B cell (primary cell): ENCODE results near the gene WDR12. TPM values are rescaled to one million over a fixed set of nuclear protein-coding genes. Genes with fewer than 3 reads are reported as not detected.
A peak's percentile ranks its signal among the peaks of the same experiment; 100 is the strongest.
"Not testable (repeated sequence)": the region's sequence is repeated elsewhere in the genome, so short reads cannot be mapped to it uniquely, and the experiment has no call there.

Experiments used
- ATAC-seq: fragments of 200-7000 bp; cut with Tn5 transposase; one replicate; pipeline ENCODE4 v1.10.0; 2021; ENCODE audit warnings: low read depth, mild to moderate bottlenecking, moderate number of reproducible peaks, moderate library complexity
- CTCF ChIA-PET: fragments of 350-600 bp; sonication (Branson Sonifier 250); formaldehyde crosslinking; loops from one replicate; lab custom pipeline; 2021; ENCODE audit warnings: antibody characterized with exemption, inconsistent platforms; lab: Charles Lee
- POLR2A ChIA-PET: fragments of 350-600 bp; sonication (Branson Sonifier 250); formaldehyde crosslinking; loops from one replicate; lab custom pipeline; 2021; ENCODE audit warnings: antibody characterized with exemption; lab: Charles Lee
- DNase-seq: peaks from one replicate; pipeline ENCODE4 v3.0.0; 2013
- H2AFZ ChIP-seq: 2 replicates; pipeline ENCODE4 v1.6.1; 2012; ENCODE audit warnings: mild to moderate bottlenecking, low read depth, low read length; ENCODE audit not compliant: insufficient read depth, poor library complexity, severe bottlenecking
- H3K27ac ChIP-seq, 2 donors: 1 replicate in 1 of 2; 2 replicates in 1 of 2; pipeline ENCODE4 v1.5.1; 2012 to 2013; ENCODE audit warnings: low read length in 2 of 2, mild to moderate bottlenecking in 2 of 2, moderate library complexity in 1 of 2
- H3K27me3 ChIP-seq, 4 experiments: fragments of 200-600 bp in 1 of 4; sonication (generic) in 1 of 4; replicated peaks in 1 of 4; 1 replicate in 2 of 4; 2 replicates in 2 of 4; pipeline versions ENCODE4 v1.6.1 to v1.7.0; 2013 to 2016; ENCODE audit warnings: low read length in 3 of 4, mild to moderate bottlenecking in 2 of 4, mixed read lengths in 1 of 4, moderate library complexity in 1 of 4; ENCODE audit not compliant: insufficient read depth in 4 of 4, control insufficient read depth in 3 of 4; ENCODE audit errors: control extremely low read depth in 1 of 4
- H3K36me3 ChIP-seq, 2 experiments: replicated peaks in 1 of 2; 1 replicate in 1 of 2; 2 replicates in 1 of 2; pipeline versions ENCODE4 v1.6.1 to v1.7.1; 2013; ENCODE audit warnings: low read length in 1 of 2; ENCODE audit not compliant: insufficient read depth in 2 of 2, control insufficient read depth in 1 of 2; ENCODE audit errors: control extremely low read depth in 1 of 2, extremely low read depth in 1 of 2
- H3K4me1 ChIP-seq, 2 donors: fragments of 200-600 bp in 1 of 2; sonication (generic) in 1 of 2; 1 replicate in 1 of 2; 2 replicates in 1 of 2; pipeline versions ENCODE4 v1.5.1 to v1.6.1; 2013 to 2017; ENCODE audit warnings: low read length in 2 of 2; ENCODE audit not compliant: control insufficient read depth in 2 of 2, insufficient read depth in 2 of 2
- H3K4me2 ChIP-seq: replicated peaks from 2 replicates; pipeline ENCODE3; 2012; ENCODE audit warnings: mild to moderate bottlenecking, low read depth, low read length; ENCODE audit not compliant: poor library complexity, severe bottlenecking
- H3K4me3 ChIP-seq, 5 experiments: fragments of 200-600 bp in 1 of 5; sonication (generic) in 1 of 5; 1 replicate in 3 of 5; 2 replicates in 2 of 5; pipeline versions ENCODE4 v1.5.1 to v1.7.0; 2011 to 2016; ENCODE audit warnings: low read length in 4 of 5, mild to moderate bottlenecking in 4 of 5, low read depth in 2 of 5, control low read depth in 1 of 5, moderate library complexity in 1 of 5; ENCODE audit not compliant: insufficient read depth in 1 of 5; ENCODE audit errors: control extremely low read depth in 1 of 5, extremely low read depth in 1 of 5
- H3K79me2 ChIP-seq: fragments of 200-600 bp; sonication (generic); one replicate; pipeline ENCODE4 v1.6.0; 2016; ENCODE audit warnings: low read length; ENCODE audit not compliant: control insufficient read depth, insufficient read depth
- H3K9ac ChIP-seq: fragments of 200-600 bp; sonication (generic); 2 replicates; pipeline ENCODE4 v1.6.1; 2017; ENCODE audit warnings: mild to moderate bottlenecking, low read length, moderate library complexity
- H3K9me3 ChIP-seq, 3 donors: one replicate each; pipeline versions ENCODE4 v1.6.1 to v1.7.1; 2013; ENCODE audit warnings: low read length in 2 of 3; ENCODE audit not compliant: control insufficient read depth in 2 of 3, insufficient read depth in 1 of 3; ENCODE audit errors: control extremely low read depth in 1 of 3
- H4K20me1 ChIP-seq: 2 replicates; pipeline ENCODE4 v1.6.0; 2012; ENCODE audit warnings: mild to moderate bottlenecking, low read length; ENCODE audit not compliant: insufficient read depth, control insufficient read depth, poor library complexity, severe bottlenecking
- H3K27ac Mint-ChIP-seq: one replicate; pipeline ENCODE4 v1.8.0; 2021; ENCODE audit warnings: mixed read lengths
- H3K27me3 Mint-ChIP-seq: one replicate; pipeline ENCODE4 v1.8.0; 2021; ENCODE audit warnings: mixed read lengths
- H3K4me1 Mint-ChIP-seq: one replicate; pipeline ENCODE4 v1.8.0; 2021; ENCODE audit warnings: mixed read lengths
- H3K4me3 Mint-ChIP-seq: one replicate; pipeline ENCODE4 v1.8.0; 2021; ENCODE audit warnings: mixed read lengths
- H3K9me3 Mint-ChIP-seq: one replicate; pipeline ENCODE4 v1.8.0; 2022; ENCODE audit warnings: mixed read lengths; ENCODE audit not compliant: insufficient read depth
- CTCF ChIP-seq: fragments of 200-600 bp; IDR thresholded peaks from one replicate; pipeline ENCODE4 v1.8.0; 2022; ENCODE audit warnings: antibody characterized with exemption, mild to moderate bottlenecking
- EZH2 ChIP-seq: IDR thresholded peaks from 2 replicates; pipeline ENCODE4 v1.6.1; 2012; ENCODE audit warnings: borderline replicate concordance, low read depth, mild to moderate bottlenecking, moderate library complexity, low read length; ENCODE audit not compliant: insufficient read depth, poor library complexity, severe bottlenecking
- WGBS: methylation state at CpG from one replicate; pipeline ENCODE4 v1.1.5; 2013; ENCODE audit warnings: missing lambda C conversion rate; ENCODE audit not compliant: insufficient coverage; 5-methylcytosine and 5-hydroxymethylcytosine counted together
- intact Hi-C: fragments of 100-400 bp; cut with micrococcal nuclease; formaldehyde crosslinking; loops from one replicate; pipeline ENCODE4 v1.10.0; 2022
- polyA plus RNA-seq: library from polyadenylated mRNA; depleted of rRNA; stranded (reverse); fragments of >200 nt; gene quantifications from 2 replicates; pipeline ENCODE4 v1.2.3, GENCODE V29; 2012
- total RNA-seq, 2 donors: library from RNA; stranded (reverse); fragments of 120-200 nt in 1 of 2; gene quantifications; 1 replicate in 1 of 2; 2 replicates in 1 of 2; pipeline versions ENCODE4 v1.2.3 to v1.2.4, GENCODE V29; 2013 to 2022

The WDR12 gene
- total and polyA plus RNA-seq, 2 donors (not counting 1 experiment from before 2014, with no cell fraction given): 7.1 to 20.8 TPM

GRCh38 chr2:202910698-202911097, 775 bp downstream of the WDR12 start:
- no peak overlapping the region for H2AFZ ChIP-seq
- Mint-ChIP-seq H3K9me3 (no peaks in the 10 kb centered on the region), H3K4me3 (peak overlapping the region; percentile 99), H3K27me3 (no peaks in the 10 kb centered on the region), H3K27ac (no peak overlapping the region), H3K4me1 (peaks cover 24% of the 10 kb centered on the region)
- H3K79me2 ChIP-seq: peaks cover 33% of the 10 kb centered on the region
- no peak overlapping the region for H3K27ac ChIP-seq
- peak overlapping the region; percentile 83 for H3K4me2 ChIP-seq
- H3K4me1 ChIP-seq: peaks cover 5 to 11% of the 10 kb centered on the region in 2 donors
- no CpG with 5 or more reads among the region's 3 CpGs for WGBS
- POLR2A ChIA-PET: interaction anchor here (2.5 kb wide), 1 partner anchor 328 kb away, joined by 10 read pairs; the partner anchor contains the start of gene CYP20A1
- TF ChIP-seq CTCF: no peak
- no peak for TF ChIP-seq EZH2
- H3K9me3 ChIP-seq: no peaks in the 10 kb centered on the region
- ATAC-seq: no peak
- no peak for DNase-seq
- CTCF ChIA-PET: interaction anchor here (0.6 to 3.5 kb wide), 4 partner anchors 40 to 418 kb away, joined by 3 to 15 read pairs (median 8); partner anchors contain the start of genes ABI2, CYP20A1 and ICA1L
- no peak overlapping the region for H3K9ac ChIP-seq
- intact Hi-C loops: loop anchor here (1.0 to 10.0 kb wide), 7 partner anchors 39 to 876 kb away; partner anchors contain the start of genes CYP20A1, FAM117B, FZD7 and ICA1L
- H3K36me3 ChIP-seq: peaks cover 0 to 1% of the 10 kb centered on the region in 2 experiments
- peaks cover 14% of the 10 kb centered on the region for H4K20me1 ChIP-seq
- H3K4me3 ChIP-seq: peak overlapping the region; percentile 52 to 100 (median 97)
- no peaks in the 10 kb centered on the region for H3K27me3 ChIP-seq

GRCh38 chr2:202910250-202910649, 1.2 kb downstream of the WDR12 start:
- H3K4me3 ChIP-seq, H3K9me3 ChIP-seq, H3K27me3 Mint-ChIP-seq, H3K27me3 ChIP-seq, H3K9me3 Mint-ChIP-seq, DNase-seq, H3K27ac Mint-ChIP-seq, ATAC-seq, H3K36me3 ChIP-seq, H2AFZ ChIP-seq, H3K9ac ChIP-seq, H3K27ac ChIP-seq: not testable (repeated sequence)
- H3K4me3 Mint-ChIP-seq: peak overlapping the region; percentile 99
- Histone ChIP-seq H3K4me1 (peaks cover 5 to 11% of the 10 kb centered on the region in 2 donors), H3K4me2 (peak overlapping the region; percentile 83), H3K79me2 (peaks cover 33% of the 10 kb centered on the region), H4K20me1 (peaks cover 14% of the 10 kb centered on the region)
- ChIA-PET POLR2A (interaction anchor here (0.6 to 2.5 kb wide), 2 partner anchors 122 to 329 kb away, joined by 3 to 10 read pairs; partner anchors contain the start of gene CYP20A1), CTCF (interaction anchor here (0.6 to 3.5 kb wide), 3 partner anchors 40 to 337 kb away, joined by 4 to 15 read pairs (median 13); partner anchors contain the start of genes CYP20A1 and ICA1L)
- intact Hi-C loops: loop anchor here (2.0 to 10.0 kb wide), 3 partner anchors 275 to 875 kb away; partner anchors contain the start of genes FAM117B and FZD7
- peaks cover 24% of the 10 kb centered on the region for H3K4me1 Mint-ChIP-seq
- WGBS: 96% methylated on average over 5 of the region's 5 CpGs
